GM13977 (cell line): Measurements from ENCODE around the gene CIB2.

Experiments used
- DNase-seq: peaks from one replicate; pipeline ENCODE4 v3.0.0; 2012; ENCODE audit warnings: low spot score
- CTCF ChIP-seq: IDR thresholded peaks from 2 replicates; pipeline ENCODE4 v1.5.1; 2012; ENCODE audit warnings: mild to moderate bottlenecking, control low read depth; ENCODE audit not compliant: insufficient read depth; ENCODE audit errors: extremely low read depth, missing control alignments
- in situ Hi-C: fragments of 300-500 bp; cut with MboI; formaldehyde crosslinking; loops from one replicate; pipeline ENCODE4 v1.12.0; 2022; ENCODE audit warnings: low sequenced_read_pairs, low pct_unique_long_range_greater_than_20kb, mixed read lengths, inconsistent platforms; ENCODE audit not compliant: unreplicated experiment

Gene CIB2

GRCh38 chr15:78056714-78057269 lies 74.5 kb downstream of the CIB2 start:
- in situ Hi-C loops, result no loop called here
- no peak for DNase-seq

GRCh38 chr15:78055919-78056713 lies 75.1 kb downstream of the CIB2 start:
- TF ChIP-seq CTCF, result no peak
- no peak for DNase-seq
- in situ Hi-C loops, result no loop called here

More at GRCh38 chr15:78056714-78057269, 74.5 kb downstream of the CIB2 start:
- TF ChIP-seq CTCF, result no peak

- DNase-seq, result no peak
- no peak for TF ChIP-seq CTCF
- in situ Hi-C loops, result no loop called here
Measured at GRCh38 chr15:78054966-78055365, 76.3 kb downstream of the CIB2 start.
